ENCODE measurements around the gene GTPBP1. TPM values are rescaled to one million over a fixed set of nuclear protein-coding genes. Genes with fewer than 3 reads are reported as not detected.

The GTPBP1 gene
- total and polyA plus RNA-seq, 2 of the 13 experiments (the other 11 are each of a cell fraction or from before 2014, with no cell fraction given), result 22.3 to 27.0 TPM

- 0 out of 2 replicates have a peak, but pooled peaks have one; percentile 10 for TF ChIP-seq ZNF609 (CRISPR knock-in tag; IDR thresholded peaks at IDR 0.05; ENCODE audit: borderline replicate concordance)
- TF ChIP-seq, protein P1, sequence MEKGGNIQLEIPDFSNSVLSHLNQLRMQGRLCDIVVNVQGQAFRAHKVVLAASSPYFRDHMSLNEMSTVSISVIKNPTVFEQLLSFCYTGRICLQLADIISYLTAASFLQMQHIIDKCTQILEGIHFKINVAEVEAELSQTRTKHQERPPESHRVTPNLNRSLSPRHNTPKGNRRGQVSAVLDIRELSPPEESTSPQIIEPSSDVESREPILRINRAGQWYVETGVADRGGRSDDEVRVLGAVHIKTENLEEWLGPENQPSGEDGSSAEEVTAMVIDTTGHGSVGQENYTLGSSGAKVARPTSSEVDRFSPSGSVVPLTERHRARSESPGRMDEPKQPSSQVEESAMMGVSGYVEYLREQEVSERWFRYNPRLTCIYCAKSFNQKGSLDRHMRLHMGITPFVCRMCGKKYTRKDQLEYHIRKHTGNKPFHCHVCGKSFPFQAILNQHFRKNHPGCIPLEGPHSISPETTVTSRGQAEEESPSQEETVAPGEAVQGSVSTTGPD (CRISPR knock-in tag; IDR thresholded peaks at IDR 0.05), result no peak
- no peak for TF ChIP-seq PAX8 (CRISPR knock-in tag; IDR thresholded peaks at IDR 0.05; ENCODE audit: borderline replicate concordance)
- TF ChIP-seq DMAP1 (CRISPR knock-in tag; IDR thresholded peaks at IDR 0.05), result no peak; the same call in 1 of the 2 replicates
- TF ChIP-seq, protein P2, sequence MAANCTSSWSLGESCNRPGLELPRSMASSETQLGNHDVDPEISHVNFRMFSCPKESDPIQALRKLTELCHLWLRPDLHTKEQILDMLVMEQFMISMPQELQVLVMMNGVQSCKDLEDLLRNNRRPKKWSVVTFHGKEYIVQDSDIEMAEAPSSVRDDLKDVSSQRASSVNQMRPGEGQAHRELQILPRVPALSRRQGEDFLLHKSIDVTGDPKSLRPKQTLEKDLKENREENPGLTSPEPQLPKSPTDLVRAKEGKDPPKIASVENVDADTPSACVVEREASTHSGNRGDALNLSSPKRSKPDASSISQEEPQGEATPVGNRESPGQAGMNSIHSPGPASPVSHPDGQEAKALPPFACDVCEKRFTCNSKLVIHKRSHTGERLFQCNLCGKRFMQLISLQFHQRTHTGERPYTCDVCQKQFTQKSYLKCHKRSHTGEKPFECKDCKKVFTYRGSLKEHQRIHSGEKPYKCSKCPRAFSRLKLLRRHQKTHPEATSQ (CRISPR knock-in tag; IDR thresholded peaks at IDR 0.05; ENCODE audit: borderline replicate concordance), result no peak
- TF ChIP-seq MAFG (CRISPR knock-in tag; IDR thresholded peaks at IDR 0.05), result no peak
- no peak for TF ChIP-seq SOX13 (IDR thresholded peaks at IDR 0.05)
- TF ChIP-seq SOX13 (CRISPR knock-in tag; conservative IDR thresholded peaks at IDR 0.05 in 1 of 2, IDR thresholded peaks at IDR 0.05 in 1 of 2), result peak in 1 of 2 experiments; percentile 81; a peak in 2 of 4 replicates
- TF ChIP-seq PHF21A (CRISPR knock-in tag; IDR thresholded peaks at IDR 0.05), result peak; percentile 67
- peak; percentile 43; the same call in 1 of the 2 replicates for TF ChIP-seq HMG20B (CRISPR knock-in tag; conservative IDR thresholded peaks at IDR 0.05)
- no peak for TF ChIP-seq ADNP (CRISPR knock-in tag; IDR thresholded peaks at IDR 0.05)
- TF ChIP-seq IRF2 (CRISPR knock-in tag; IDR thresholded peaks at IDR 0.05), result peak; percentile 17; the same call in 1 of the 2 replicates
- no peak for TF ChIP-seq ZNF567 (CRISPR knock-in tag; IDR thresholded peaks at IDR 0.05; ENCODE audit: borderline replicate concordance)
- peak; percentile 39; the same call in 1 of the 2 replicates for TF ChIP-seq THAP11 (CRISPR knock-in tag; IDR thresholded peaks at IDR 0.05)
- TF ChIP-seq ZNF580 (CRISPR knock-in tag; IDR thresholded peaks at IDR 0.05; ENCODE audit: borderline replicate concordance, low read depth), result no peak
- no peak for TF ChIP-seq NONO (IDR thresholded peaks at IDR 0.05)
- TF ChIP-seq NONO (CRISPR knock-in tag; conservative IDR thresholded peaks at IDR 0.05), result 0 out of 2 replicates have a peak, but pooled peaks have one; percentile 43
- TF ChIP-seq ARHGAP35 (CRISPR knock-in tag; IDR thresholded peaks at IDR 0.05; ENCODE audit: borderline replicate concordance), result no peak
- TF ChIP-seq MED1 (CRISPR knock-in tag; IDR thresholded peaks at IDR 0.05), result peak; percentile 46
- 0 out of 2 replicates have a peak, but pooled peaks have one; percentile 25 for TF ChIP-seq SPEN (CRISPR knock-in tag; IDR thresholded peaks at IDR 0.05; ENCODE audit: low read depth)
- 0 out of 2 replicates have a peak, but pooled peaks have one; percentile 26 for TF ChIP-seq KAT7 (CRISPR knock-in tag; IDR thresholded peaks at IDR 0.05; ENCODE audit: borderline replicate concordance)
- no peak for TF ChIP-seq SETDB1 (CRISPR knock-in tag; IDR thresholded peaks at IDR 0.05; ENCODE audit: borderline replicate concordance)
Observed at GRCh38 chr22:38753948-38754750, 48.4 kb downstream of the GTPBP1 start (continued).
